Stimulated activated CD4-positive, alpha-beta T cell treated with anti-CD3 and anti-CD28 coated beads, TNF-alpha, amount 100 ng/mL, for 4 hours (primary cell): ENCODE measurements around the gene TEX26.

Source experiments
- DNase-seq, 3 experiments: peaks; one replicate each; pipeline ENCODE4 v3.0.0-alpha.2; 2020; ENCODE audit warnings: low read depth in 3 of 3

The TEX26 gene

GRCh38 chr13:30976025-30976424 lies 43.6 kb downstream of the TEX26 start:
- no peak for DNase-seq

DNA sequence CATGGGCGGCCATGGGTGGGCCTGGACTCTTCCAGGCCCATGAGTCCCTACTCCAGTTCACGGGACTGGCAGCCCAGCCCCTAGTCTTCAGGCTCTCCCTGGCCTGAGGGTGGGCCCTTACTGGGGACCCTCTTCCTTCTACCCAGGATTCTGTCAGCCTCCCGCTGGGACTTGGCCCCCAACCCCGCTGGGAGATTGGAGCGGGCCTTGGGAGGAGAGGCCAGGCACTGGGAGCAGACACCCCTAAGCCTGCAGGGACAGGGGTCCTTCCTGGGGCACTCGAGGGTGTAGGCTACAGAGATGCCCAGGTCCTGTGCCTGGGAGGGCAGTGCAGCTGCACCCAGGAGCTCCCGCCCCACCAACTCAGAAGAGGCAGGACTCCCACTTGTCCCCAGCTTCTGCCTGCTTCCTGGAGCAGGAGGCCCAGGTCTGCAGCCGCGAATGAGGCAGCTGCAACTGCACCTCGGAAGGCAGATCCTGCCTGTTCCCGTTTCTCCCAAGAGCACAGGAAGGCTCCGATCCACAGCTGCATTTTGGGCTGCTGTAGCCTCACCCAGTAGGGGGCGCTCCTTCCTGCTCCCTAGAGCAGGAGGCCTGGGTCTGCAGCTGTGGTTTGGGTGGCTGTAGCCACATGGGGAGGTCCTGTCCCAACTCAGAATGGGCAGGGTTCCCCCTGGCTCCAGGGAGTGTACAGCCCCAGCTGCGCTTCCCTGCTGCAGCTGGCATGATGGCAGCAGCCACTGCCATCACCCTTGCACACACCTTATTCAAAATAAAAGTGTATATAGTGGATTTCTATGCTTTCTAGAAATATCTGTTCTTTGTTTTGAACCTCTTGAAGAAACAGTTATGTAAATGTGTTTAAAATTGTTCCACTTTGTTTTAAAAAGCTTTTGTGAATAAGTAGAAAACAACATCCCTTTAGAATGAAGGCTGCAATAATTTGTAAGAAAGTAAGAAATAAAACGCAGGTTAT lies 46.8 kb downstream of the TEX26 start:
- peak; percentile 3 to 31 (median 5) for DNase-seq

GRCh38 chr13:30982506-30982905 lies 50.0 kb downstream of the TEX26 start:
- DNase-seq: no peak

GRCh38 chr13:30982906-30983305 lies 50.5 kb downstream of the TEX26 start:
- no peak for DNase-seq

GRCh38 chr13:30983431-30983830 lies 51.0 kb downstream of the TEX26 start:
- DNase-seq: no peak

GRCh38 chr13:30984620-30985019 lies 52.2 kb downstream of the TEX26 start:
- no peak for DNase-seq

DNA sequence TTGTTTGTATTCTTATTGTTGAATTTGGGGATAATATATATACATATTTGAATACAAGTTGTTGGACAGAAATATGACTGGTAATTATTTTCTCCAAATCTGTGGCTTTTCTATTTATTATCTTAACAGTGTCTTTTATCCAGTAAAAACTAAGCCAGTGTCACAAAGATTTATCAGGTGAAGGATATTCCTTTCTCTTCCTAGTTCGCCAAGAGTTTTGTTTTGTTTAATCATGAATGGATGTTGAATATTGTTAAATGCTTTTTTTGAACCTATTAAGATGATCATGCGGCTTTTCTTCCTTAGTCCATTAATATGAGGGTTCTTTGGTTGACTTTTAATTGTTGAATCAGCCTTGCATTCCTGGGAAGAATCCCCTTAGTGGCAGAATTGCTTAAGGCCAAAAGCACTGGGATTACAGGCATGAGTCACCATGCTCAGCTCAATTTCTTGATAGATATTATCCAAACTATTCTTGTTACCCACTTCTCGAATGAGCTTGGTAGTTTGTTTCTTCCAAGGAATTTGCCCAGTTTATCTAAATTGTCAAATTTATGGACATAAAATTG lies 53.3 kb downstream of the TEX26 start:
- DNase-seq: no peak

GRCh38 chr13:30991184-30991583 lies 58.7 kb downstream of the TEX26 start:
- no peak for DNase-seq

- DNase-seq: no peak
These were observed 59.5 kb downstream of the TEX26 start for GRCh38 chr13:30991922-30992321.

DNA sequence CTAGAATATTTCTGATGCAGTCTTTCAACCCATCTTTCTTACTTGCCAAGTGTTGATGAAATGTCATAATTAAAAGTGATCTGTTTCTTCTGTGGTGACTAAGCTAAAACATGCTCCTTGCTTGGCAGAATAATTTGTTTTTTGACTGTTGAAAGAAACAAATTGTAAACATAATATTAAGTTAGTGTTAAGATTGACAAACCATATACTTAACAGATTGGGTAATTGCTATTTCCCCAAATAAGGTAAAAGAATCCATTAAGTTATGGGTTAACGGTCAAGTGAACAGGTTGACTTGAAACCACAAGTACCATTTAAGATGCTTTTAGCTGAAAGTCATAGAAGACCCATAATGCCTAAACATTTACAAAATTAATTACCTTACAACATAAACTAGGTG lies 62.9 kb downstream of the TEX26 start:
- DNase-seq: no peak

DNA sequence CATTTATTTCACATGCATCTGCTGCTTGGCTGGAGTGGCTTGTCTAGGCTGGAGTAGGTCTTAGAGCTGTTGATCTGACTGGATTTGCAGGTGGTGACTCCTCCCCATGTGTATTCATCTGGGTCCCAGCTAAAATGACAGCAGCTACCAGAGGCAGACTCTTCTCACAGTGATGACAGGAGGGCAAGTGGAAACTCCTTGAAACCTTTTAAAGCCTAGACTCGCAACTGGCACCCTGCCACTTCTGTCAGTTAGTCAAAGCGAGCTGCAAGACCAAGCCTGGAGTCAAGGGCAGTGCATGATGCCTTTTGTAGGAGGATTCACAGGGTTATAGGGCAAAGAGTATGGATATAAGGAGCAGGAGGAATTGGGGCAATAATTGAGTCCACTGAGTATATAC lies 65.2 kb downstream of the TEX26 start:
- no peak for DNase-seq

DNA sequence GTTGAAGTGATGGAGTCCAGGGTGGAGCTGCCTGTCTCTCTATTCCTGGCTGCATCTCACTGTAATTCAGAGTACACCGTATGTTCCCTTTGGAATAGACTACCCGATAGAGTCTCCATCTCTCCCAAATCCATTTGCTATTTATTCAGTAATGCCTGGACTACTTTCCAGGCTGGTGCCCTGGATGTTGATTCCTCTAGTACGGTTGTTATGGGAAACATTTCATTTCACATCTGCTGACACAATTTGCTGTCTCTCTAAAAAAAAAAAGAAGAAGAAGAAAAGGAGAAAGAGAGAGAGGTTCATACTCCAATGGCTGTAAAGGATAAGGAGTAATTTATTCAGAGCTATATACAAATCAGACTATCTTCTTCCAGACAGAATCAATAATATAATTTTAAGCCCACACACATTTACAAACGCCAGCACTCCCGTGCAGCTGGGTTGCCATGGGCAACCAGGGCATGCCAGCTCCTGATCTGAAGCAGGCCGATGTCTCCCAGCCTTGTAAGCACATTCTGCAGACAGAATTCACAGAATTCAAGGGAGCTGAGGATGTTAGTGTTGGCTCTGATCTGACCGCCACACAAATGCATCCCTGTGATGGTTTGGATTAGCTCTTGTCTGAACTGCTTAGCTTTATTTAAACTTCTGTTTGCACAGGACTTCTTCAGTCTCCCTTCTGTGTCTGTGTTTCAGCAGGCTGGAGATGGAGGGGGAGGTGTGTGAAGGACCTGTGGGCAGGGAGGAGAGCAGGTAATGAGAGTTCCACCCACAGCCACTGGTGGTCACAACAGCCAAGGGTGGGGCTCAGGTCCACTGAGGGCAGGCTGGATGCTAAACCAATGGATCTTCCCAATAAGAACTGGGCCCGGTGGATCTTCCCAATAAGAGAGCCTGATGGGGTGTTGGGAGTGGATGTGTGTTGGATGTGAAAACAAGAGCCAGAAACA lies 66.0 kb downstream of the TEX26 start:
- DNase-seq: no peak

DNA sequence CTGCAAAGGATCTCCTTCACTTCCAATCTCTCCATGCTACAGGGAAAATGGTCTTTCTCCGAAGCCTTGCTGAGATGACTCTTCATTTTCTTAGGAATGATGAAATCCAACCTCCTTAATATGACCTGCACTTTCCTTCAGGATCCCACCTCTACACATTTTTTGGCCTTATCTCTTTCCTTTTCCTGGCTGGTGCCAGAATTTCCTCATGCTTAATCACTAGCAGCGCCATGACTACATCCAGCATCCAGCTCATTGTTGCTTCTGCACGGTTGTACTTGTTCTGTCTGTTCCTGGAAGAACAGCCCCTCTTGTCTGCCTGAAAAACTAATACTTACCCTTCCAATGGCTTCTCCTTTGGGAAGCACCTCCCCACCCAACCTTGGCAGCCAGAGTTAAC lies 68.4 kb downstream of the TEX26 start:
- no peak for DNase-seq

- DNase-seq: no peak
These were observed 69.2 kb downstream of the TEX26 start for GRCh38 chr13:31001647-31002046.

DNA sequence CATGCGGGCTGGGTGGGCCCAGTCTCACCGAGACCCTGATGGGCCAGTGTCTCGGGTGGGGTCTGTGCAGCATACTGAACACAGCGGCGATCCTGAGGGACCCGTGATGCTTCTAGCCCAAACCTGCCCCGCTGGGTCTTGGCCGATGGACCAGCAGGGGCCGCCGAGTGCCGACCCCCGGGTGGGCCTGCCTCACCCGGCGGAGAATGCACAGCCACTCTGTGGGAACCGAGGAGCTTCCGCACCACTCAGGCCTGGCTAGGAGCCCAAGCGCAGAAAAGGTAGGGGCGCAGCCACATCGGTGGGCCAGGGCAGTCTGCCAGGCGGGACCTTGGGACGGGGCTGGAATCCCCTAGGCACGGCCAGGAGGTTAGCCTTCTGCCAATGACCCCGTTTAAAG lies 72.6 kb downstream of the TEX26 start:
- DNase-seq: no peak

GRCh38 chr13:31007417-31007816 lies 75.0 kb downstream of the TEX26 start:
- DNase-seq: no peak

DNA sequence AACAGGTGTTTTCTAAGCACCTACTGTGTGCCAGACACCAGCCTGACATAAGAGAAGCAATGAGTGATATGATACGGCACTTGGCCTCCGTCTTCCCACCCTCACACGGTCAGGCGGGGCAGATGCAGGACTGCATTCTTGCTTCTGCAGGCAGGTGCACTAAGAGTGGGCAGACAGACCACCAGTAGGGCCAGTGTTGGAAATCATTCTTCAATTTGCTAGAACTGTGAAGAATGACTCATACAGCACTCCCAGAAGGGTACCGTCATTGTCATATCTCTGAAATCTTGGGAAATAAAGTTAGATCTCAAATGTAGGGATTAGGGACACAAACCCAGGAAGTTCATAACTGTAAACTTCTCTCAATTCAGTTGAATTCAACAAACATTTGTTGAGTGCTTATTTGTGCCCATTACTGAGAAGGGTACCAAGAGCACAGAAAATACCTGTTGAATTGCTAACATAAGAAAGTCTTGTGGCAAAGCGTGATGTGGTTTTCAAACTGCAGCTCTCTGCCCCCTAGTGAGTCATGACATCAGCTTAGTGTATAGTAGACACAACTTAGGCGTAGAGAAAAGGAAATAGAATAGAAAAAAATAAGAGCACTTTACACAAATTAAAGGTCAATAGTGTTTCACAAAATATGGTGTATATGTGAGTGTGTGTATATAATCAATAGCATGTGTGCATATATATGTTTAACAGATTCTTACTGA lies 76.1 kb downstream of the TEX26 start:
- DNase-seq: no peak

- no peak for DNase-seq
These were observed 76.7 kb downstream of the TEX26 start for GRCh38 chr13:31009166-31009565.

DNA sequence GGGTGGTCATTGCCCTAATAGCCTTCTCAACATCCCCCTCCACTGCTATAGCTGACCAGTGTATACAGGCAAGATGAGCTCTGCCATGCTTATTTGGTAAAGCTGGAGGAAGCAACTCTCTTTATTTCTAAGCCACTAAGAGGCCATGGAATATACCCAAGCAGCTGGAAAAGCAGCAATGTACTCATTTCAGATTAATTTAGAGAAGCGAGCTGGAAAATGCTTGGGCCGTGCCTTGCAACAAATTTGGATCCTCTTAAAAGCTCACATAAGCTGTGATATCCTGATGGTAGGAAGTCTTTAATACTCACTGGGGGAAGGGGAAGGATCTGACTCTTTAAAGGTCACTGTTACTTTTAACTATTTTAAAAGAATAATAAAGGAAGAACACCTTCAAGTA lies 77.8 kb downstream of the TEX26 start:
- DNase-seq: no peak

GRCh38 chr13:31011193-31011860 lies 78.9 kb downstream of the TEX26 start:
- DNase-seq: no peak
